Measurements from ENCODE around the gene CYB5B.

- TF ChIP-seq NFRKB (IDR thresholded peaks at IDR 0.05) (no peak), ARNT (IDR thresholded peaks at IDR 0.05) (no peak), PKNOX1 (IDR thresholded peaks at IDR 0.05) (peak; percentile 82), L3MBTL2 (conservative IDR thresholded peaks at IDR 0.05) (no peak), FOXM1 (IDR thresholded peaks at IDR 0.05; ENCODE audit: borderline replicate concordance) (no peak), FOXA1 (IDR thresholded peaks at IDR 0.05) (no peak), HDGF (IDR thresholded peaks at IDR 0.05; ENCODE audit: borderline replicate concordance) (no peak), TARDBP (IDR thresholded peaks at IDR 0.05) (no peak), FOXK2 (IDR thresholded peaks at IDR 0.05) (no peak)
These were observed 17.6 kb upstream of the CYB5B start for GRCh38 chr16:69406780-69407331.
